NCI-H446 treated with DMSO at 0.1 percent for 48 hours (cell line): ENCODE data around the gene PABPC1L2B.
"Not testable (repeated sequence)": the region's sequence is repeated elsewhere in the genome, so short reads cannot be mapped to it uniquely, and the experiment has no call there.

Experiments
- DNase-seq: peaks from one replicate; lab custom pipeline; 2025; lab: John Stamatoyannopoulos, UW

Gene PABPC1L2B

GRCh38 chrX:73002733-73003132 is at the start of gene PABPC1L2B:
Gene PABPC1L2B, plus strand, starts transcription at chrX:73002939. Its CDS starts 704 bp downstream, at chrX:73003643.
- DNase-seq = not testable (repeated sequence)

DNA sequence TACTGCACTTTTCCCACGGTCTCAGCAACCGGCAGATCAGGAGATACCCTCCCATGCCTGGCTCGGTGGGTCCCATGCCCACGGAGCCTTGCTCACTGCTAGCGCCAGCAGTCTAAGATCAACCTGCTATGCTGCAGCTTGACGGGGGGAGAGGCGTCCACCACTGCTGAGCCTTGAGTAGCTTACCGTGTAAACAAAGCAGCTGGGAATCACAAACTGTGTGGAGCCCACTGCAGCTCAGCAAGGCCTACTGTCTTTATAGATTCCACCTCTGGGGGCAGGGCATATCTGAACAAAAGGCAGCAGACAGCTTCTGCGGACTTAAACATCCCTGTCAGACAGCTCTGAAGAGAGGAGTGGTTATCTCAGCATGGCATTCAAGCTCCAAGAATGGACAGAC is 42.8 kb upstream of the PABPC1L2B start:
- DNase-seq = not testable (repeated sequence)

DNA sequence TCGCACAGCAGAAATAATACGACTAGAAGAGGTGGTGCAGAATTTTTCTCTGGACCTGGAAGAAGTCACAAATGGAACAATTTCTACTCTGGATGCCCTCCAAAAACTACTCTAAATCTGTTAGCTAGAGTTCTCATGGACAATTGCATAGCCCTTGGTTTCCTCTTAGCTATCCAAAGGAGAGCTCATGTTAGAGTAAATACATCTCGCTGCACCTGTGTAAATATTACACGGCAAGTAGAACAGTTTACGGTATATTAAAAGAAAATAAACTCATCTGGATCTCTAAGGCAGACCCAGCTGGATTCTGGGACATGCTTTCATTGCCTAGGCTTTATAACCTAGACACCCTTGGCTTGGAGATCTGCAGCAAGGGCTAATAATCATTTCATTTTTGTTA is 30.9 kb upstream of the PABPC1L2B start:
- not testable (repeated sequence) for DNase-seq

DNA sequence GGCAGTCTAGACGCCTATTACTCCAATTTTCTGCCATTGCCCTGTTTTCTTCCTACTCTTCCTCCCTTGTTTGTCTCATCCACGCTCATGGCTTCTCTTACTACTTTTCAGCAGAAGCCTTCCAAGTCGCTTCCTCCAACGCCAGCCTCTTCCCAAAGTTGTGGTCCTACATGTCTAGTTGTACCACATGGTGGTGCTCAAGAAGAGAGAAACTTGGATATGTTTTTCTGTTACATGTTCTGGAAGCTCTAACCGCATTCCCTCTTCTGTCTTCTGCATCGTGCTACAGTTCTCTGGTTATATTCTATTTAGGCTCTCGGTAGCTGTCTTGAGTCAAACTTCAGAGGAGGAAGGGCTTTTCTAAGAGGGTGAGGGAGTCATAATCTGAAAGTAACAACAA is 27.9 kb upstream of the PABPC1L2B start:
- not testable (repeated sequence) for DNase-seq

DNA sequence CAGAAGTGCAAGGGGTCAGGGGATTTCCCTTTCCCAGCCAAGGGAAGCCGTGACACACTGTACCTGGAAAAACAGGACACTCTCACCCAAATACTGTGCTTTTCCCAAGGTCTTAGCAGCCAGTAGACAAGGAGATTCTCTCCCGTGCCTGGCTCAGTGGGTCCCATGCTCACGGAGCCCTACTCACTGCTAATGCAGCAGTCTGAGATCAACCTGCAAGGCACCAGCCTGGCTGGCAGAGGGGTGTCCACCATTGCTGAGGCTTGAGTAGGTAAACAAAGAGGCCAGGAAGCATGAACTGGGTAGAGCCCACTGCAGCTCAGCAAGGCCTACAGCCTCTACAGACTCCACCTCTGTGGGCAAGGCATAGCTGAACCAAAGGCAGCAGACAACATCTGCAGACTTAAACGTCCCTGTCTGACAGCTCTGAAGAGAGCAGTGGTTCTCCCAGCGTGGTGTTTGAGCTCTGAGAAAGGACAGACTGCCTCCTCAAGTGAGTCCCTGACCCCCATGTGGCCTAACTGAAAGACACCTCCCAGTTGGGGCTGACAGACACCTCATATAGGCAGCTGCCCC is 21.8 kb upstream of the PABPC1L2B start:
- not testable (repeated sequence) for DNase-seq

DNA sequence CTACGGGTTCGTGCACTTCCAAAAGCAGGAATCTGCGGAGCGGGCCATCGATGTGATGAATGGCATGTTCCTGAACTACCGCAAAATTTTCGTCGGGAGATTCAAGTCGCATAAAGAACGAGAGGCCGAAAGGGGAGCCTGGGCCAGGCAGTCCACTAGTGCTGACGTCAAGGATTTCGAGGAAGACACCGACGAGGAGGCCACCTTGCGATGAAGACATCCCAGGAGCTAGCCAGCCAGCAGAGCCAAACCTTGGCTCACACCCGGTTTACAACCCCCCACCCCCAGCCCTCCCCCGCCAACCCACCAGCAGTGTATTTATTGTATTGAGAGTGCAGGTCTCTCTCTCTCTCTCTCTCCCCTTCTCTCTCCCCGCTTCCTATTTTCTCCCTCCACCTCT is 1.3 kb downstream of the PABPC1L2B start:
- DNase-seq = not testable (repeated sequence)

DNA sequence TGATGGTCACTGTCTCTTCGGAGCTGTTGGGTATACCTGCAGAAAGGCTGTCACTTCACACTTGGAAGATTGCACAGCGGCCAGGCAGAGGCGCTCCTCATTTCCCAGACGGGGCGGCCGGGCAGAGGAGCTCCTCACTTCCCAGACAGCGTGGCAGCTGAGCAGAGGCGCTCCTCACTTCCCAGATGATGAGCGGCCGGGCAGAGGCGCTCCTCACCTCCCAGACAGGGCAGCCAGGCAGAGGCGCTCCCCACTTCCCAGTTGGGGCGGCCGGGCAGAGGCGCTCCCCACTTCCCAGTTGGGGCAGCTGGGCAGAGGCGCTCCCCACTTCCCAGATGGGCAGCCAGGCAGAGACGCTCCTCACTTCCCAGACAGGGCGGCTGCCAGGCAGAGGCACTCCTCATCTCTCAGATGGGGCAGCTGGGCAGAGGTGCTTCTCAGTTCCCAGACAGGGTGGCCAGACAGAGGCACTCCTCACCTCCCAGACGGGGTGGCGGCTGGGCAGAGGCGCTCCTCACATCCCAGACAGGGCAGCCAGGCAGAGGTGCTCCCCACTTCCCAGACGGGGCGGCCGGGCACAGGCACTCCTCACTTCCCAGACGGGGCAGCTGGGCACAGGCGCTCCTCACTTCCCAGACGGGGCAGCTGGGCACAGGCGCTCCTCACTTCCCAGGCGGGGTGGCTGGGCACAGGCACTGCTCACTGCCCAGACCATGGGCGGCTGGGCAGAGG is 18.8 kb downstream of the PABPC1L2B start:
- DNase-seq = no peak

GRCh38 chrX:73022093-73022445 is 19.3 kb downstream of the PABPC1L2B start:
- DNase-seq = not testable (repeated sequence)

DNA sequence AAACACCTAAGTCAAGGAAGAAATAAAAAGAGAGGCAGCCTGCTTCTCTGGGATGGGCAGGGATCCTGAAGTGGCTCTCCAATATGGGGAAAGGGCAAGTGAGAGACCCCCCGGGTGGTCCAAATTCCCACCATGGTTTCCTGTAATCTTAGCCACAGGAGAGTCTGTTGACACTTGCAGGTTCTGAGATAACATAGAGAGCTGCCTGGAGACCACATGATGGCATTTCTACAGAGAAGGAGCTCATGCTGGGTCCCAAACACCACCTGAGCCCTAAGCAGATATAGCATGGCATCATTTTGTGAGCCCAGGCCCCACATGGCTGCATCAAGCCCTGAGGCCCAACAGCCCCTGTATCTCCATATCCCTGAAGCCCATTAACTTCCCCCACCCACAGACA is 26.1 kb downstream of the PABPC1L2B start:
- DNase-seq = no peak
